Fibroblast of lung (primary cell): ENCODE results near the gene SCP2. TPM values are rescaled to one million over a fixed set of nuclear protein-coding genes. Genes with fewer than 3 reads are reported as not detected.

Experiments used
- DNase-seq, 2 donors: peaks; one replicate each; pipeline versions ENCODE4 v3.0.0 to v3.0.0-alpha.2; 2010; ENCODE audit warnings: low read depth in 2 of 2
- H2AFZ ChIP-seq: 2 replicates; pipeline ENCODE4 v1.5.1; 2012; ENCODE audit warnings: low read length, control low read depth, inconsistent platforms
- H3K27ac ChIP-seq: 2 replicates; pipeline ENCODE4 v1.5.1; 2011; ENCODE audit warnings: low read length, control low read depth; ENCODE audit not compliant: insufficient read depth
- H3K27me3 ChIP-seq: 2 replicates; pipeline ENCODE4 v1.5.1; 2011; ENCODE audit warnings: mild to moderate bottlenecking, low read length; ENCODE audit not compliant: control insufficient read depth, insufficient read depth
- H3K36me3 ChIP-seq: 2 replicates; pipeline ENCODE4 v1.5.1; 2011; ENCODE audit warnings: low read length; ENCODE audit not compliant: control insufficient read depth, insufficient read depth
- H3K4me1 ChIP-seq: 2 replicates; pipeline ENCODE4 v1.5.1; 2011; ENCODE audit warnings: low read length; ENCODE audit not compliant: control insufficient read depth, insufficient read depth; ENCODE audit errors: extremely low read depth
- H3K4me2 ChIP-seq: 2 replicates; pipeline ENCODE4 v1.5.1; 2011; ENCODE audit warnings: low read length, control low read depth; ENCODE audit not compliant: insufficient read depth; ENCODE audit errors: extremely low read depth
- H3K4me3 ChIP-seq, 4 experiments: fragments of 200-600 bp in 1 of 4; sonication (generic) in 1 of 4; replicated peaks in 1 of 4; 2 replicates each; pipeline ENCODE4 v1.5.1; 2011 to 2016; ENCODE audit warnings: low read length in 4 of 4, low read depth in 3 of 4, mild to moderate bottlenecking in 3 of 4, control low read depth in 2 of 4, inconsistent platforms in 1 of 4, mixed read lengths in 1 of 4; ENCODE audit not compliant: insufficient read depth in 1 of 4; ENCODE audit errors: control extremely low read depth in 1 of 4
- H3K79me2 ChIP-seq: 2 replicates; pipeline ENCODE4 v1.5.1; 2012; ENCODE audit warnings: mild to moderate bottlenecking, low read length, inconsistent platforms; ENCODE audit not compliant: control insufficient read depth, insufficient read depth
- H3K9ac ChIP-seq: 2 replicates; pipeline ENCODE4 v1.5.1; 2011; ENCODE audit warnings: mild to moderate bottlenecking, low read length, control low read depth; ENCODE audit not compliant: insufficient read depth
- H3K9me3 ChIP-seq: 2 replicates; pipeline ENCODE4 v1.5.1; 2012; ENCODE audit warnings: low read depth, low read length; ENCODE audit not compliant: control insufficient read depth, insufficient read depth
- H4K20me1 ChIP-seq: 2 replicates; pipeline ENCODE4 v1.5.1; 2011; ENCODE audit warnings: low read length; ENCODE audit not compliant: control insufficient read depth, insufficient read depth; ENCODE audit errors: extremely low read depth
- EZH2 ChIP-seq: IDR thresholded peaks from 2 replicates; pipeline ENCODE4 v1.5.1; 2012; ENCODE audit warnings: low read length, control low read depth, mild to moderate bottlenecking; ENCODE audit errors: missing control alignments
- polyA plus RNA-seq, 2 donors: library from polyadenylated mRNA; depleted of rRNA in 1 of 2; stranded (reverse) in 1 of 2; unstranded in 1 of 2; fragments of >200 nt; gene quantifications; 2 replicates each; pipeline ENCODE4 v1.2.1, GENCODE V29; 2011 to 2012; ENCODE audit warnings: missing spikeins in 1 of 2
- total RNA-seq: library from RNA; depleted of rRNA; stranded (reverse); fragments of >200 nt; gene quantifications from 2 replicates; pipeline ENCODE4 v1.2.1, GENCODE V29; 2014
- TF ChIP-seq, protein P1 (sequence below), 2 donors: IDR thresholded peaks in 1 of 2; conservative IDR thresholded peaks in 1 of 2; 1 replicate in 1 of 2; 2 replicates in 1 of 2; pipeline ENCODE4 v1.5.1; 2011 to 2012; ENCODE audit warnings: low read length in 2 of 2, control low read depth in 1 of 2, inconsistent platforms in 1 of 2, low read depth in 1 of 2, mild to moderate bottlenecking in 1 of 2

Gene SCP2
- total and polyA plus RNA-seq, 2 donors (not counting 1 experiment from before 2014, with no cell fraction given) = 222 to 305 TPM

DNA sequence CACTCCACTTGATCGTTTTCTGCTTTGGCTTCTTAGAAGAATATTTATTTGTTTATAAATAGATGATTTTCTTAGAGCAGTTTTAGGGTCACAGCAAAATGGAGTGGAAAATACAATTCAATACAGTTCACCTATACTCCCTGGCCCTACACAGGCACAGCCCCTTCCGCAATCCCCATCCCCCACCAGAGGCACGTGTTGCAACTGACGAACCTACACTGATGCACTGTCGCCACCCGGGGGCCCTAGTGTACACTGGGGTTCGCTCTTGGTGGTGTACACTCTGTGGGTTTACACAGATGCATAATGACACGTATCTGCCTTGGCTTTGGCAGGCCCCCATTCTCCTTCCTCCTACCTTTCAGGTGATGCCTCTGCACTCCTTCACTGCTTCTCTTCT is 13.5 kb upstream of the SCP2 start:
- Histone ChIP-seq H3K27me3 (no peaks in the 10 kb centered on the region), H3K4me3 (no peak overlapping the region), H3K36me3 (no peaks in the 10 kb centered on the region), H3K27ac (no peak overlapping the region), H3K4me2 (no peak overlapping the region), H3K79me2 (no peaks in the 10 kb centered on the region), H4K20me1 (no peaks in the 10 kb centered on the region), H2AFZ (no peak overlapping the region), H3K9me3 (no peaks in the 10 kb centered on the region), H3K4me1 (no peaks in the 10 kb centered on the region), H3K9ac (no peak overlapping the region)
- no peak for DNase-seq
- TF ChIP-seq, protein P1, sequence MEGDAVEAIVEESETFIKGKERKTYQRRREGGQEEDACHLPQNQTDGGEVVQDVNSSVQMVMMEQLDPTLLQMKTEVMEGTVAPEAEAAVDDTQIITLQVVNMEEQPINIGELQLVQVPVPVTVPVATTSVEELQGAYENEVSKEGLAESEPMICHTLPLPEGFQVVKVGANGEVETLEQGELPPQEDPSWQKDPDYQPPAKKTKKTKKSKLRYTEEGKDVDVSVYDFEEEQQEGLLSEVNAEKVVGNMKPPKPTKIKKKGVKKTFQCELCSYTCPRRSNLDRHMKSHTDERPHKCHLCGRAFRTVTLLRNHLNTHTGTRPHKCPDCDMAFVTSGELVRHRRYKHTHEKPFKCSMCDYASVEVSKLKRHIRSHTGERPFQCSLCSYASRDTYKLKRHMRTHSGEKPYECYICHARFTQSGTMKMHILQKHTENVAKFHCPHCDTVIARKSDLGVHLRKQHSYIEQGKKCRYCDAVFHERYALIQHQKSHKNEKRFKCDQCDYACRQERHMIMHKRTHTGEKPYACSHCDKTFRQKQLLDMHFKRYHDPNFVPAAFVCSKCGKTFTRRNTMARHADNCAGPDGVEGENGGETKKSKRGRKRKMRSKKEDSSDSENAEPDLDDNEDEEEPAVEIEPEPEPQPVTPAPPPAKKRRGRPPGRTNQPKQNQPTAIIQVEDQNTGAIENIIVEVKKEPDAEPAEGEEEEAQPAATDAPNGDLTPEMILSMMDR (conservative IDR thresholded peaks at IDR 0.05 in 1 of 2, IDR thresholded peaks at IDR 0.05 in 1 of 2; ENCODE audit: low read depth in 1 of 2, low read length in 2 of 2) = no peak
- no peak for TF ChIP-seq EZH2

DNA sequence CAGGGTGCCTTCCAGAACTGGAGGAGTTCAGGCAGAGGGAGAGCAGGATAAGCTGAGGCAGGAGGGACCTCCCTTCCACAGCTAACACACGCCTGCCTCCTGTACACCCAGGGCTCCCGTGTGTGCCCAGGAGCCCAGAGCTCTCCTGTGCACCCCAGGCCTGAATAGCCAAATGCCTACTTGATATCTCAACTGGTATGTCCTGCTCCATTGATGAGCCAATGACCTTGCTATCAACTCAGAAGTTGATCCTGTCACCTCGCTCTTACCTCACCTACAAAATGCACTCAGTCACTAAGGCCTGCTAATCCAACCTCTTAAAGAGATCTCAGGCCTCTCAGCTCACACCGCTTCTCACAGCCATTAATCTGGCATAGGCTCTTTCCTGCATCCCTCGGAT is 12.6 kb upstream of the SCP2 start:
- H4K20me1 ChIP-seq = no peaks in the 10 kb centered on the region
- TF ChIP-seq, protein P1 (conservative IDR thresholded peaks at IDR 0.05 in 1 of 2, IDR thresholded peaks at IDR 0.05 in 1 of 2; ENCODE audit: low read depth in 1 of 2, low read length in 2 of 2) = no peak
- TF ChIP-seq EZH2 = no peak
- no peaks in the 10 kb centered on the region for H3K9me3 ChIP-seq
- H2AFZ ChIP-seq = no peak overlapping the region
- H3K27ac ChIP-seq = no peak overlapping the region
- no peaks in the 10 kb centered on the region for H3K36me3 ChIP-seq
- no peak overlapping the region for H3K4me3 ChIP-seq
- H3K9ac ChIP-seq = no peak overlapping the region
- H3K4me2 ChIP-seq = no peak overlapping the region
- H3K4me1 ChIP-seq = no peaks in the 10 kb centered on the region
- no peaks in the 10 kb centered on the region for H3K79me2 ChIP-seq
- DNase-seq = no peak
- H3K27me3 ChIP-seq = no peaks in the 10 kb centered on the region

DNA sequence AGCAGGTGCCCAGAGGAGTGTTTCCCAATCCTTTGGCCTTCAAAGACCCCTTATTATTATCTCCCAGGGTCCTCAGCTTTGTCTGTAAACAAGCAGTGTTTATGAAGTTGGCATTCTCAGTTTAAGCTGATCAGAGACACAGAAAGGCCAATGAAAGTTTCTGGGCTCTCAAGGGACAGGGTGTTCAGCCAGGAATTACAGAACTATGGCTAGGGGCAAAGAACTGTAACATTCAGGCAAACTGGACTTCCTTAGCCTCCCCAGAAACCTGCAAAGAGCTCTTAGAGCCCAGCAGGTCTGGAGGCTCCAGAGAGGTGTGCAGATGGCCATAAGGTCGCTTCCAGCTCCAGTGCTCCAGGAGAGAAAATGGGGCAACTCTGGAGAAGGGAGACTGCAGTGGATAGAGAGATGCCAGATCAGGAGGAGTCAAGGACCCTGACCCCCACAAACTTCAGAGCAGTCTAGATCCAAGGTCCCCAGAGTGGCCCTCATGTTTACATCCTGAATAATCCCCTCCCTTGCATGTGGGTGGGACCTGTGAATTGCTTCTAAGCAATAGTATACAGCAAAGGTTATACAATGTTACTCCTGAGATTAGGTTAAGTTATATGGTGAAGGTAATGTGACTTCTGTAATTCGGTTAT is 11.7 kb upstream of the SCP2 start:
- no peak overlapping the region for H3K9ac ChIP-seq
- H3K27ac ChIP-seq = no peak overlapping the region
- H2AFZ ChIP-seq = no peak overlapping the region
- no peak overlapping the region for H3K4me2 ChIP-seq
- no peaks in the 10 kb centered on the region for H3K36me3 ChIP-seq
- no peaks in the 10 kb centered on the region for H3K9me3 ChIP-seq
- no peak for DNase-seq
- no peaks in the 10 kb centered on the region for H4K20me1 ChIP-seq
- H3K4me1 ChIP-seq = no peaks in the 10 kb centered on the region
- no peaks in the 10 kb centered on the region for H3K79me2 ChIP-seq
- H3K27me3 ChIP-seq = no peaks in the 10 kb centered on the region
- no peak overlapping the region for H3K4me3 ChIP-seq
- no peak for TF ChIP-seq EZH2
- TF ChIP-seq, protein P1 (conservative IDR thresholded peaks at IDR 0.05 in 1 of 2, IDR thresholded peaks at IDR 0.05 in 1 of 2; ENCODE audit: low read depth in 1 of 2, low read length in 2 of 2) = no peak
